ENCODE data around the gene LAMA2. TPM values are rescaled to one million over a fixed set of nuclear protein-coding genes. Genes with fewer than 3 reads are reported as not detected.

Gene LAMA2
- polyA plus RNA-seq, 1 of the 3 experiments (the other 2 are of a cell fraction) = 0.92 TPM

DNA sequence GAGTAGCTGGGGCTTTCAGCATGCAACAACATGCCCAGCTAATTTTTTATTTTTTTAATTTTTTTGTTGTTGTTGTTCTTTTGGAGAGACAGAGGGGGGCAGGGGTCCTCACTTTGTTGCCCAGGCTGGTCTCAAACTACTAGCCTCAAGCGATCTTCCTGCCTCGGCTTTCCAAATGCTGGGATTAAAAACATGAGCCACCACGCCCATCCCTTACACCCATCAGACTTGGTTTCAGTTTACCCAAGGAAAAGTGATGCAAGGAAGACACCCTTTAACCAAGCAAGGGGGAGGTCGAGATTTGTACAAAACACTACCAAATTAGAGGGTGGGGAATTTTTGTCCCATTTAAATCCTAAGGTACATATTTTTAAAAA, 616.9 kb downstream of the LAMA2 start:
- 72% methylated on average over 4 of the region's 4 CpGs for WGBS (ENCODE audit: low lambda C conversion rate)
- Histone ChIP-seq H3K9me2 (no peaks in the 10 kb centered on the region), H3K4me1 (ENCODE audit: control insufficient read depth in 1 of 2, insufficient read depth in 2 of 2, low read depth in 1 of 2, low read length in 1 of 2) (peaks cover 0 to 46% of the 10 kb centered on the region in 2 experiments), H3K79me2 (ENCODE audit: insufficient read depth) (no peaks in the 10 kb centered on the region), H3F3A (replicated peaks; ENCODE audit: insufficient read depth) (peaks cover 70% of the 10 kb centered on the region), H3K4me2 (peak overlapping the region; percentile 76), H3K9ac (no peak overlapping the region; the same call in 1 of the 2 replicates), H3K4me3 (ENCODE audit: low read depth in 2 of 2, low read length in 1 of 2) (no peak overlapping the region), H3K9me3 (no peaks in the 10 kb centered on the region), H3K27ac (ENCODE audit: low read depth in 2 of 2, low read length in 1 of 2) (peak overlapping the region in 1 of 2 experiments; percentile 99; a peak in 3 of 4 replicates), H3K27me3 (ENCODE audit: insufficient read depth) (no peaks in the 10 kb centered on the region), H2AFZ (ENCODE audit: low read depth) (no peak overlapping the region), H3K36me3 (replicated peaks in 1 of 2; ENCODE audit: control insufficient read depth in 1 of 2, insufficient read depth in 2 of 2, low read length in 1 of 2) (peaks cover 0 to 3% of the 10 kb centered on the region in 2 experiments), H4K20me1 (ENCODE audit: insufficient read depth) (no peaks in the 10 kb centered on the region)
- DNase-seq = no peak
- POLR2A ChIA-PET = no interaction called here
- TF ChIP-seq REST (IDR thresholded peaks at IDR 0.05; ENCODE audit: low read depth, low read length) (no peak), EP300 (IDR thresholded peaks at IDR 0.05; ENCODE audit: borderline replicate concordance in 1 of 2, low read depth in 1 of 2, low read length in 1 of 2) (no peak), PBX3 (IDR thresholded peaks at IDR 0.05) (no peak), POLR2AphosphoS5 (IDR thresholded peaks at IDR 0.05; ENCODE audit: low read depth, low read length) (no peak), TAF1 (IDR thresholded peaks at IDR 0.05; ENCODE audit: borderline replicate concordance, low read depth, low read length) (no peak), RFX5 (IDR thresholded peaks at IDR 0.05; ENCODE audit: low read length) (no peak), FOXM1 (IDR thresholded peaks at IDR 0.05; ENCODE audit: low read depth) (no peak), GABPA (IDR thresholded peaks at IDR 0.05; ENCODE audit: low read depth) (no peak), CHD2 (IDR thresholded peaks at IDR 0.05; ENCODE audit: low read length, partially characterized antibody) (no peak), TEAD4 (IDR thresholded peaks at IDR 0.05; ENCODE audit: borderline replicate concordance, insufficient read depth) (no peak), GATA2 (CRISPR knock-in tag; IDR thresholded peaks at IDR 0.05) (no peak), NFIC (IDR thresholded peaks at IDR 0.05; ENCODE audit: borderline replicate concordance) (no peak), IRF3 (IDR thresholded peaks at IDR 0.05; ENCODE audit: low read depth, low read length) (no peak), ZBTB33 (IDR thresholded peaks at IDR 0.05; ENCODE audit: borderline replicate concordance, low read depth) (no peak), FOXJ3 (CRISPR knock-in tag; IDR thresholded peaks at IDR 0.05) (no peak), SMC3 (IDR thresholded peaks at IDR 0.05; ENCODE audit: low read depth, low read length) (no peak), RCOR1 (IDR thresholded peaks at IDR 0.05; ENCODE audit: low read length) (no peak), NRF1 (IDR thresholded peaks at IDR 0.05; ENCODE audit: low read depth, low read length) (no peak)
- TF ChIP-seq, protein P1, sequence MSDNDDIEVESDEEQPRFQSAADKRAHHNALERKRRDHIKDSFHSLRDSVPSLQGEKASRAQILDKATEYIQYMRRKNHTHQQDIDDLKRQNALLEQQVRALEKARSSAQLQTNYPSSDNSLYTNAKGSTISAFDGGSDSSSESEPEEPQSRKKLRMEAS (IDR thresholded peaks at IDR 0.05; ENCODE audit: low read depth) = no peak
- CTCF ChIA-PET = interaction anchor here (0.6 to 1.8 kb wide), 17 partner anchors 10 to 1372 kb away, joined by 3 to 5 read pairs (median 3); no protein-coding TSS in a partner anchor

All from SK-N-SH (cell line).